ENCODE results near the gene WWP2.
A peak's percentile ranks its signal among the peaks of the same experiment; 100 is the strongest.
"Not testable (repeated sequence)": the region's sequence is repeated elsewhere in the genome, so short reads cannot be mapped to it uniquely, and the experiment has no call there.

WWP2 gene

GRCh38 chr16:69761983-69762813, at the start of gene WWP2:
Gene WWP2, plus strand, starts transcription at chr16:69762332. Its CDS starts 24,679 bp downstream, at chr16:69787011.
- peak; percentile 51 to 63 for DNase-seq (ENCODE audit: low read depth in 1 of 2, low spot score in 1 of 2)

GRCh38 chr16:69712914-69713581, 49.1 kb upstream of the WWP2 start:
- no peak for DNase-seq (ENCODE audit: low read depth in 1 of 2, low spot score in 1 of 2)

- no peak for DNase-seq (ENCODE audit: low read depth in 1 of 2, low spot score in 1 of 2)
Measured at GRCh38 chr16:69717066-69717465, 45.1 kb upstream of the WWP2 start.

GRCh38 chr16:69718111-69718764, 43.9 kb upstream of the WWP2 start:
- DNase-seq (ENCODE audit: low read depth in 1 of 2, low spot score in 1 of 2): no peak

GRCh38 chr16:69720822-69721430, 41.2 kb upstream of the WWP2 start:
- DNase-seq (ENCODE audit: low read depth in 1 of 2, low spot score in 1 of 2): no peak

- DNase-seq (ENCODE audit: low read depth in 1 of 2, low spot score in 1 of 2): no peak
Measured at GRCh38 chr16:69721441-69721957, 40.6 kb upstream of the WWP2 start.

- no peak for DNase-seq (ENCODE audit: low read depth in 1 of 2, low spot score in 1 of 2)
Measured at GRCh38 chr16:69724414-69724873, 37.7 kb upstream of the WWP2 start.

- no peak for DNase-seq (ENCODE audit: low read depth in 1 of 2, low spot score in 1 of 2)
Measured at GRCh38 chr16:69724981-69725479, 37.1 kb upstream of the WWP2 start.

- DNase-seq (ENCODE audit: low read depth in 1 of 2, low spot score in 1 of 2): no peak
Measured at GRCh38 chr16:69725480-69726312, 36.4 kb upstream of the WWP2 start.

GRCh38 chr16:69726313-69727060, 35.6 kb upstream of the WWP2 start, which contains the start of gene NQO1:
Gene NQO1, minus strand, starts transcription at chr16:69726560. Its CDS starts 121 bp downstream, at chr16:69726439.
- peak; percentile 75 to 83 for DNase-seq (ENCODE audit: low read depth in 1 of 2, low spot score in 1 of 2)

- DNase-seq (ENCODE audit: low read depth in 1 of 2, low spot score in 1 of 2): no peak
Measured at GRCh38 chr16:69727916-69728270, 34.2 kb upstream of the WWP2 start.

GRCh38 chr16:69729030-69729429, 33.1 kb upstream of the WWP2 start:
- DNase-seq (ENCODE audit: low read depth in 1 of 2, low spot score in 1 of 2): not testable (repeated sequence)

- not testable (repeated sequence) for DNase-seq (ENCODE audit: low read depth in 1 of 2, low spot score in 1 of 2)
Measured at GRCh38 chr16:69731280-69731679, 30.9 kb upstream of the WWP2 start.

GRCh38 chr16:69732101-69732500, 30.0 kb upstream of the WWP2 start:
- no peak for DNase-seq (ENCODE audit: low read depth in 1 of 2, low spot score in 1 of 2)

- no peak for DNase-seq (ENCODE audit: low read depth in 1 of 2, low spot score in 1 of 2)
Measured at GRCh38 chr16:69741519-69741918, 20.6 kb upstream of the WWP2 start.

GRCh38 chr16:69741951-69742904, 19.9 kb upstream of the WWP2 start:
- DNase-seq (ENCODE audit: low read depth in 1 of 2, low spot score in 1 of 2): no peak

GRCh38 chr16:69744363-69745231, 17.5 kb upstream of the WWP2 start:
- no peak for DNase-seq (ENCODE audit: low read depth in 1 of 2, low spot score in 1 of 2)

All from activated CD4-positive, alpha-beta T cell treated with anti-CD3 and anti-CD28 coated beads, Interleukin-2, amount 50 U/mL, for 24 hours (primary cell).